ENCODE data around the gene UQCC2.
A peak's percentile ranks its signal among the peaks of the same experiment; 100 is the strongest.

UQCC2 gene

DNA sequence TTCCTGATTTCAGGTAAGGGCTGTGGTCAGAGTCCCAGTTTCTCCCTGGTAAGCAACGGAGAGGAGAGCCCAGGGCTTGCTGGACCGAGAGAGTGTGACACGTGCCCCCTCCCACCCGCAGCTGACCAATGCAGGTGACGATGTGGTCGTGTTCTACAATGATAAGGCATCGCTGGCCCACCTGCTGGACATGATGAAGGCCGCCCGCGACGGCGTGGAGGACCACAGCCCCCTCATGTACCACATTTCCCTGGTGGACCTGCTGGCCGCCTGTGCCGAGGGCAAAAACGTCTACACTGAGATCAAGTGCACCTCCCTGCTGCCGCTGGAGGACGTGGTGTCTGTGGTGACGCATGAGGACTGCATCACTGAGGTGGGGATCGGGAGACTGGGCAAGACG, 31.7 kb downstream of the UQCC2 start:
- FAIRE-seq (no peak), DNase-seq (ENCODE audit: extremely low spot score, insufficient read length, low read depth) (no peak)

DNA sequence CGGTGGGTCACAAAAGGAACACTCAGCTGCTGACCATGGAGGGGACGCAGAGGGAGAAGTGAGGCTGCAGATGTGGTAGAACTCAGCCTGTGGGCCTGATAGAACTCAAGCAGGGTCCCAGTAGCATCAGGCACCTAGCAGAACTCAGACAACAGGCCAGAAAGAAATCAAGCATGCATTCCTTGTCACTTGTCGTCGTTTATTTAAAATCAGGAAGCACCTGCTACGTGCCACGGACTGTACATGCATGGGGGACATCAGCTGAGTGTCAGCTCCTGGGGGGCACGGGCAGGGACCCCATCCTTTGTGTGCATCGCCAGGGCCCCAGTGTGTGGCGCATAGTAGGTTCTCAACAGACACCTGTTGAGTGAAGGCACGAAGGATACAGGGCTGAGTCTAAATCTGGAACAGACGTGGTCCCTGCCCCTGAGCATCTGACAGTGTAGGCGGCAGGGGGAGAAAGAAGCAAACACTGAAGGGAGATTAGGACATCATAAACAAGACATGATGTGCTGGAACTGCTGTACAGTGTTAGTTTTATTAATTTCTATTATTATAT, 32.5 kb downstream of the UQCC2 start:
- no peak for FAIRE-seq
- DNase-seq (ENCODE audit: extremely low spot score, insufficient read length, low read depth): no peak

DNA sequence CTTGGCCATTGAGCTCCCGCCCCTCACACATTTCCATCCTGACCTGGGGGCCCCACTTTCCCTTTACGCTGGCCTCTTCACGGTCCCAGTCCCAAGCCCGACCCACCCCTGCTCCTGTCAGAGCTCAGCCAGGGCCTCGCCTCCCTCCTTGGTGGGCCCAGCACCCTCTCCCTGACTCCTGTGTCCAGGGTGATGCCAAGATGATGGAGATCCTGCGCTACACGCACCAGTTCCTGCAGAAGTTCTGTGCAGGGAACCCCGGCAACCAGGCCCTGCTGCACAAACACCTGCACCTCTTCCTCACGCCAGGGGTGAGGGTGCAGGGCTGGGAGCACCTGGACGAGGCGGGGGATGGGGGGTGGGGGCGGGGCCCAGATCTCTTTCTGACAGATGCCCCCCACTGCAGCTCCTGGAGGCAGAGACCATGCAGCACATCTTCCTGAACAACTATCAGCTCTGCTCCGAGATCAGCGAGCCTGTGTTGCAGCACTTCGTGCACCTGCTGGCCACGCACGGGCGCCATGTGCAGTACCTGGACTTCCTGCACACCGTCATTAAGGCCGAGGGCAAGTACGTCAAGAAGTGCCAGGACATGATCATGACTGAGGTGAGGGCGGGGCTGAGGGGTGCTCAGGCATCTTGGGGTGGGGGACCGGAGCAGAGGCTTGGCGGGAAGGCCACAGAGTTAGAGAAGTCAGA, 33.1 kb downstream of the UQCC2 start:
- FAIRE-seq: no peak
- no peak for DNase-seq (ENCODE audit: extremely low spot score, insufficient read length, low read depth)

DNA sequence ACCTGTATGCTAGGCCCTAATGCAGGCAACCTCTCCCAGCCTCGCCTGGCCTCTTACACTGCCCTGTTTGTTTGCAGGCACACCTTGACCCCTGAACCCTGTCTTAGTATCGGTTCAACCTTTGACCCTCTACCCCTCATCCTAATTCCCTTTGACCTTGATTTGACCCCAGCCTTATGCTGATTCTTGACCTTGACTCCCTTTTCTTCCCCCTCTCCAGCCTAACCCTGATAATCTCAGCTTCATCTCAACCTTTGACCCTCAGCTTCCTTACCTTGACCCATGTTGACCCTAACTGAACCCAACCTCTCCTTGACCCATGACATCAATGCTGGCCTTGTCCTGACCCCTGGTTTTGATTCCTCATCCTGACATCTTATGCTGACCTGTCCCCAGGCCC, 33.8 kb downstream of the UQCC2 start:
- DNase-seq (ENCODE audit: extremely low spot score, insufficient read length, low read depth): no peak
- no peak for FAIRE-seq

DNA sequence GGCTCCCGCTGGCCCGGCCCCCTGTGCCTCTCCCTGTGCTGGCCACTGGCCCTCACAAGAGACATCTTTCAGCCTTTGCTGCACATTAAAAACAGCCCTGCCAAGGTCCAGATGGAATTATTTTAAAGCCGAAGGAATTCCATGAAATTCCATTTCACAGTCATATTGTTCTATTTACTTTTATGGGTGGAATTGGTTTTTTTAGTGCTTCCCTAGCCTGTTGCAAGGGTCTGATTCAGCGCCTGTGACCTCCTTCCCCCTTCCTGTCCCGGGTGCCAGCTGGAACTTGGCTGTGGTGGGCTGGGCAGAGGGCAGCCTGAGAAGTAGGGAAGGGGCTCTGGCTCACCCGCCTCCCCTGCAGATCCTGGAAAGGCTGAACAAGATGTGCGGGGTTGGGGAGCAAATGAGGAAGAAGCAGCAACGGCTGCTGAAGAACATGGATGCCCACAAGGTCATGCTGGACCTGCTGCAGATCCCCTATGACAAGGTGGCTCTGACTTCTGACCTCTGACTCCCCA, 34.3 kb downstream of the UQCC2 start:
- FAIRE-seq: no peak
- DNase-seq (ENCODE audit: extremely low spot score, insufficient read length, low read depth): no peak

DNA sequence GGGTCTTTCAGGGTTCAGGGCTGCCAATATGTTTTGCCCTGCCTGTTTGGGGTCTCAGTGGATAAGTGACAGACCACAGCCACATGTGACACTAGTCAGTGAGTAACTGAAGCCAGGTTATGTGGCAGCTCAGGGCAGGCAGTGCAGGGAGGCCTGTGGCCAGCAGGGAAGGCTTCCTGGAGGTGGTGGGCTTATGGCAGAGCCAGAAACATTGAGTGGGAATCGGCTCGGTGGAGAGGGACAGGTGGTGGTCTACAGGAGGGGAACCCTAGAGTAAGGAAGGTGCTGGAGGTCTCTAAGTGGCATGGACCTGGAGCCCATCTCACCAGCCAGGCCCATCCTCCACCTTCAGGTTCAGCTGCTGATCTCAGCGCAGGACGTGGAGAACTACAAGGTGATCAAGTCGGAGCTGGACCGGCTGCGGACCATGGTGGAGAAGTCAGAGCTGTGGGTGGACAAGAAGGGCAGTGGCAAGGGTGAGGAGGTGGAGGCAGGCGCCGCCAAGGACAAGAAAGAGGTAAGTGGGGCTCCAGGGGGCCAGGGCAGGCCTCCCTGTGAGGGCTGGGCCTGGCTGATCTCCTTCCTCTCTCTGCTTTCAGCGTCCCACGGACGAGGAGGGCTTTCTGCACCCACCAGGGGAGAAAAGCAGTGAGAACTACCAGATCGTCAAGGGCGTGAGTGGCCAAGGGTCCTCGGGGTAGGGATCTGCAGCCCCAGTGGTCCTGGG, 34.9 kb downstream of the UQCC2 start:
- FAIRE-seq (no peak), DNase-seq (ENCODE audit: extremely low spot score, insufficient read length, low read depth) (no peak)

DNA sequence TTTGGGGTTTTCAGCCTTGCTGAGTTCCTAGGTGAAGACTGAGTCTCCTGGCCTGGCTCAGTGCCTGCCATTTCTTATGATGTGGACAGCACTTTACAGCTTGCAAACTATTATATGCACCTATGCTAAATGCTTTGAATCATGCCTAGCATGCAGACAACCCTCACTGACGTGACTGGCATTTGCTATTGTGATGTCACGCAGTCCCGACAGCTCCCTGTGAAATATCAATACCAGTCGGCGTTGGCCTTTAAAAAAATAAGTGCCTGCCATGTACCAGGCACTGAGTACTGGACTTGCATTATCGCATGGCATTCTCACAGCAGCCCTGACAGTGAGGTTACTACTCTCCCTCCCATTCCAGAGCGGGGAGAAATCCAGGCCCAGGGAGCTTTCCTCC, 35.5 kb downstream of the UQCC2 start:
- DNase-seq (ENCODE audit: extremely low spot score, insufficient read length, low read depth): no peak
- no peak for FAIRE-seq

DNA sequence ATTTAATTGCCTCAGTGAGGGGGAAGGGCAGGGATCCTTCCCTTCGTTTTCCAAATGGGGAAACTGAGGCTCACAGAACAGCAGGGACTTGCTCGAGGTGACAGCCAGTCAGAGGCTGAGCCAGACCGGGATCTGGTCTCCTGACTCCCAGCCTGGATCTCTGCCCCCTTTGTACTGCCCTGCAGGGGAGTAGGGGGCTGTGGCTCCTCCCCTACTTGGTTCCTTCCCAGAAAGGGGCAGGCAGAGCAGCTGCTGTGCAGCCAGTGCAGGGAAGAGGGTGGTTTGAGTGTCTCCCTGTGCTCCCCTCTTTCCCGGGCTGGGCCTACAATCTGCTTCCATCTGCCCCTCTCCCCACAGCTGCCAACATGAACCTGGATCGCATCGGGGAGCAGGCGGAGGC, 37.6 kb downstream of the UQCC2 start:
- FAIRE-seq: no peak

DNA sequence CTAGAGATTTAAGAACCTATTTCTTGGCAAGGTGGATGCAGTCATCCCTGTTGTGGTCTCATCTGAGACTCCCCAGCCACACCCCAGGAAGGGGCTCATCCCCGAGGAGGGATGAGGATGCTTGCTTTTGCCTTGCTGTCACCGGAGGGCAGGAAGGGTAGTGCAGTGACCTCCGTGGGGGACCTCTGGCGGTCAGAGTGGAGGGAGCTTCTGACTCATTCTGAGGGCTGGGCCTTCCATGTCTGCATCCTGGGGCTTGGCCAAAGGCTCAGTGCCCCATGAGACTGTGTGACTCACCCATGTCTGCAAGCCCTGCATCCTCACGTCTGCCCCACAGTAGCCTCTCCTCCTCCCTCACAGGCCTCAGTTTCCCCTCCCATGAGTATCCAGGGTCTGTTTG, 38.7 kb downstream of the UQCC2 start:
- DNase-seq (ENCODE audit: extremely low spot score, insufficient read length, low read depth): peak; percentile 43

More for the DNA sequence above, 37.6 kb downstream of the UQCC2 start:
- no peak for DNase-seq (ENCODE audit: extremely low spot score, insufficient read length, low read depth)

DNA sequence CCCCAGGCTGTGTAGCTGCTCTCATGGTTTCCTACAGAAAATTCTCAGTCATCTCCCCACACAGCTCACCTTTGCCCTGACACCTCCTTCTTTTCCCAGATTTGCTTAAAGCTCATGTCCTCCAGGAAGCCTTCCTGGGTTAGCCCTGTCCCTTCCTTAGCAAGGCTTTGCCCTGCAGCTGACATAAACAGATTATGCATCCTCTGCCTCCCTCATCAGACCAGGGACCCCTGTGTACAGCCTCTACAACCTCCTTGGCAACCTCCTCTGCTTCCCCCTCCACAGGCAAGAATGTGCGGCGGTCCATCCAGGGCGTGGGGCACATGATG, 39.8 kb downstream of the UQCC2 start:
- no peak for FAIRE-seq
- DNase-seq (ENCODE audit: extremely low spot score, insufficient read length, low read depth): no peak

More for the DNA sequence above, 38.7 kb downstream of the UQCC2 start:
- FAIRE-seq: peak; percentile 62

DNA sequence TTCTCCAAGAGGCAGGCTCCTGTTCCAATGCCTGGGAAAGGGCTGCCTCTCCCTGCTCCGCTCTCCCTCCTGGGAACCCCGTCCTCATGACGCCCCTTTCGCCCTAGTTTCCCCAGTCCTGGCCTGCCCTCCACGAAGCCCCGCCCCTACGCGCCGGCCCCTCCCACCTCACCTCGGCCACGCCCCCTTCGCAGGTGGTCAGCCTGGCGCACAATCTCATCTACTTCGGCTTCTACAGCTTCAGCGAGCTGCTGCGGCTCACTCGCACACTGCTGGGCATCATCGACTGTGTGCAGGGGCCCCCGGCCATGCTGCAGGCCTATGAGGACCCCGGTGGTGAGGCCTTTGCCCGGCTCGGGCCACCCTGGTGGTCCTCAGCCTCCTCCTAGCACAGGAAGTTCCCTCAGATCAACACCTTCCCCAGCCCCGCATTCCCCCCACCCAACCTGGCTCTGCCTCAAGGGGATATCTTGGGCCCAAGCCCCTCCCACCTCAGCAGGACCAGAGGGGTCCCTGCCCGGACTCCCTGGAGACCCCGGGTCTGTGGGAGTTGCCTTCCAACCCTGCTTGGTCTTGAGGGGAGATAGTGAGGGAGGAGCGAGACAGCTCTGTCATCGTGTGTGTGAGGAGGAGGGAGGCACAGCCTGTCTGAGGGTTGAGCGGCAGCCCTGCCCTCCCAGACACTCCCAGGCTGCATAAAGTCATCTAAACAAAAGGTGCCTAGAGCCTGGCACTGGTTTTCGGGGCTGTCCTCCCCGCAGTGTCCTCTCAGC, 40.3 kb downstream of the UQCC2 start:
- DNase-seq (ENCODE audit: extremely low spot score, insufficient read length, low read depth) (no peak), FAIRE-seq (no peak)

DNA sequence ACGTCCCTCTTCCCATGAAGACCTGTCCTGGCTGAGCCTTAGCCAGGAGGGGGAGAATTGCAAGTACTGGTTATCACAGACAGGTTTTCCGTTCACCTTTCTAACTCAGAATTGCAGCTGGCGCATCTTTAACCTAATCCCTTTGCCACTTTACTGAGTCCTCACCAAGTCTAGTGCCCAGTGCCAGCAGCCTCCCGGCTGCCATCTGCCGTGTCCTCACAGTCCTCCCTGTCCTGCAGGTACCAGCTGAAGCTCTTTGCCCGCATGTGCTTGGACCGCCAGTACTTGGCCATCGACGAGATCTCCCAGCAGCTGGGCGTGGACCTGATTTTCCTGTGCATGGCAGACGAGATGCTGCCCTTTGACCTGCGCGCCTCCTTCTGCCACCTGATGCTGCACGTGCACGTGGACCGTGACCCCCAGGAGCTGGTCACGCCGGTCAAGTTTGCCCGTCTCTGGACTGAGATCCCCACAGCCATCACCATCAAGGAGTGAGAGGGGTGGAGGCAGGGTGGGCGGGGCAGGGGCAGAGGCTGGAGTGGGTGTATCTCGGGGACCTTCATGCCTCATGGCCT, 41.3 kb downstream of the UQCC2 start:
- DNase-seq (ENCODE audit: extremely low spot score, insufficient read length, low read depth) (no peak), FAIRE-seq (no peak)

DNA sequence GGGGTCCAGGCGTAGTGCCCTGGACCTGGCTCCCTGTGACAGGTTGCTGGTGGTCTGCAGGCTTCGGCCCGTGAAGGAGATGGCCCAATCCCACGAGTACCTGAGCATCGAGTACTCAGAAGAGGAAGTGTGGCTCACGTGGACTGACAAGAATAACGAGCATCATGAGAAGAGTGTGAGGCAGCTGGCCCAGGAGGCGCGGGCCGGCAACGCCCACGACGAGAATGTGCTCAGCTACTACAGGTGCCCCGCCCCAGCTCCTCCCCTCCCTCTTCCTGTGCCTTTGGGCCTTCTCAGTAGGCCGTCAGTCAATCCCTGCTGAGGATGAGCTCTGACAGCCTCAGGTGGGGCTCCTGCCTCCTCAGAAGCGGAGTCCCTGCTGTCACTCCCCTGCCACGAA, 42.6 kb downstream of the UQCC2 start:
- FAIRE-seq (peak; percentile 5), DNase-seq (ENCODE audit: extremely low spot score, insufficient read length, low read depth) (peak; percentile 18)

DNA sequence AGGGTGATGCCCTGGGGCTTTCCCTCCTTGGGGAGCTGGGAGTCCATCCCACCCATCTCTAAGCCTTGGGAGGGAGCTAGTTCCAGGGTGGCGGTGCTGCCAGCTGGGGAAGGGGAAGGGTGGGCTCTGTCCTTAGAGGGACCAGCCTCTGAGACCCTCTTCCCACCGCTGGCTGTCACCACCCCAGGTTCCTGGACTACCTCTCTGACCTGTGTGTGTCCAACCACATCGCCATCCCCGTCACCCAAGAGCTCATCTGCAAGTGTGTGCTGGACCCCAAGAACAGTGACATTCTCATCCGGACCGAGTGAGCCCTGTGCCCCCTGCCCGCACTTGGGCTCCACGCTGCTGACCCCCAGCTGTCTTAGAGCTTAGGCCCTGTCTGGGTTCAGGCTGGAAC, 43.2 kb downstream of the UQCC2 start:
- DNase-seq (ENCODE audit: extremely low spot score, insufficient read length, low read depth) (no peak), FAIRE-seq (no peak)

DNA sequence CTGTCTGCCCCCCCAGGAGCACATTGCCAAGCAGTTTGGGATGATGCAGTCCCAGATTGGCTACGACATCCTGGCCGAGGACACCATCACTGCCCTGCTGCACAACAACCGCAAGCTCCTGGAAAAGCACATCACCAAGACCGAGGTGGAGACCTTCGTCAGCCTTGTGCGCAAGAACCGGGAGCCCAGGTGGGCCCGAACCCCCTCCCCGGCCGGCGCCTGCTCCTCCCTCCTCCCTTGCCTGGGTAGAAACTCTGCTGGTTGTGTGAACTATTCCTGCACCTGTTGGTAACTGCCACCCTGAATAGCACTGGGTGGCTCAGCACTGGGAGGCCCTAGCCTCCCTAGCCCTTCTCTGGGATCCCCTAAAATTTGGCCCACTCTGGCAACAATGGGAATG, 43.7 kb downstream of the UQCC2 start:
- DNase-seq (ENCODE audit: extremely low spot score, insufficient read length, low read depth) (no peak), FAIRE-seq (no peak)

DNA sequence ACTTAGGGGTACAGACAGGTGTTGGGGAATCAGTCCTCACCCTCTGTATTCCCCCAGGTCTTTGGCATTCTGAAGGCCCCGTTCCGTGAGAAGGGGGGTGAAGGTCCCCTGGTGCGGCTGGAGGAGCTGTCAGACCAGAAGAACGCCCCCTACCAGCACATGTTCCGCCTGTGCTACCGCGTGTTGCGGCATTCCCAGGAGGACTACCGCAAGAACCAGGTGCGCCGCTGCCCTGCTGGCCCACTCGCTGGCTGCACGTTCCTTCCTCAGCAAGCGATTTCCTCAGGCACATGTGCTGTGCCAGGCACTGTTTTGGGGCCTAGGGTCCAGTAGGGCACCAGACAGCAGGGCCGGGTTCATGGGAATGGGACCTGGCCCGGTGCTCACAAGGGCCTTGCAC, 44.4 kb downstream of the UQCC2 start:
- FAIRE-seq (no peak), DNase-seq (ENCODE audit: extremely low spot score, insufficient read length, low read depth) (no peak)

DNA sequence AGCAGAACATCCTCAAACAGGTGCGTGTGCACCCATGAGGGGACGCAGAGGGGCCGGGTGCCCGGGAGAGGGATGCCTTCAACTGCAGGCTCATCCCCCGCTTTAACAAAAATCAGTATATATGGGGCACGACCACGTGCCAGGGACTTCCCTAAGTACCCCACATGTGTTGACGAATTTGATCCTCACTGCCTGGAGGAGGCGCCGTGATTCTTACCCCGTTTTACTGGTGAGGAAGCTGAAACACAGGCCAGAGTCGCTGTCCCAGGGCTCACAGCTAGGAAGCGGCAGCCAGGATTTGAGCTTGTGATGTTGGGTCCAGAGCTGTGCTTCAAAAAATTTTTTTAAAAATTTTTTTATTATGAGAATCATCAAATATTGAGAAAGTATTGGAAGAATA, 45.5 kb downstream of the UQCC2 start:
- no peak for DNase-seq (ENCODE audit: extremely low spot score, insufficient read length, low read depth)
- no peak for FAIRE-seq

DNA sequence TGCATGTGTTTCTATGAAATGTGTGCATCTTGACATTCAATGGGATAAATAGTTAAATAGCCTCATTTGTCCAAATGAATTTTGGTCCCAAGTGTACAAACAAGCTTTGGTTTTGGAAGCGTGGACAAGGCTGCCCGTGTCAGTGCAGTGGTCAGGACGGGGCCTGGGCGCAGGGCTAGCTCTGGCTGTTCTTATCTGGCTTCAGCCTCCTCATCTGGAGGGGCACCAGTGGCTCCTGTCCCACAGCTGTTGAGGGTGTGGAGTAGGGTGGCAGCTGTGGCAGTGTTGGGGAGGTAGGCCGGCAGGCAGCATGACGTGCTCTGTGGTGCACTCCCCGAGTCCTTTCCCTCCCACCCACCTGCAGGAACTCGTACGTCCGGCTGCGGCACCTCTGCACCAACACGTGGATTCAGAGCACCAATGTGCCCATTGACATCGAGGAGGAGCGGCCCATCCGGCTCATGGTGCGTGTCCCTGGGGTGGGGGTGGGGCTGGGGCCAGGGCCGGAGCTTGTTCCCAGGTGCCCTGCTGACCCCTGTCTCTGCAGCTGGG, 46.9 kb downstream of the UQCC2 start:
- FAIRE-seq (no peak), DNase-seq (ENCODE audit: extremely low spot score, insufficient read length, low read depth) (no peak)

DNA sequence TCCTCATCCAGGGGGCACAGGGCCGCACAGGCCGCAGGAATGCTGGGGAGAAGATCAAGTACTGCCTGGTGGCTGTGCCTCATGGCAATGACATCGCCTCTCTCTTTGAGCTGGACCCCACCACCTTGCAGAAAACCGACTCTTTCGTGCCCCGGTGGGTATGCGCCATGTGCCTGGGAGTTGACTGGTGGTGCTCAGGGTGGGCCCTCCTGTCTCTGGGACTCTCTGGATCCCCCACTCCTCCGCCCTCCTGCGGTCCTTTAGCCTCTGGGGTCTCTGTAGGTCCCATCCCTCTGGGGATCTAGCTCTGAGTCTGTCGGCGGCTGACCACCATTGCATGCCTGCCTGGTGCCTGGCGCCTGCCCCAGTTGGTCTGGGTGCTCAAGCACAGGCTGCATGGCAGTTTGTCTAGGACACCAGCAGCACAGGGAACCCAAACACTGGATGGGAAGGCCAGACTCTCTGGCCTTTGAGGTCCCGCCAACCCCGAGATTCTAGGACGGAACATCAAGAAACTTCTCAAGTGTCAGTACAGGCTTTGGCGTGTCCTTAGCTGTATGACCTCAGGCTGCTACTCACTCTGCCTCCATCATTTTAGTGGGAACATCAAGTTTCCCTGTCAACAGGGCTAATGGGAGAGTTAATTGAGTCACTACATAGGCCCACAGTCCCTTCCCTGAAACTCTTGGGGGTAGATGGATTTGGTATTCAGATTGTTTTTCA, 47.6 kb downstream of the UQCC2 start:
- no peak for FAIRE-seq
- no peak for DNase-seq (ENCODE audit: extremely low spot score, insufficient read length, low read depth)

Data from GM18507 (cell line).